GM20431 (cell line): ENCODE data around the gene PI3.
"Not testable (repeated sequence)": the region's sequence is repeated elsewhere in the genome, so short reads cannot be mapped to it uniquely, and the experiment has no call there.

Experiments used
- in situ Hi-C: fragments of 300-500 bp; cut with MseI, MboI; formaldehyde crosslinking; loops from one replicate; pipeline ENCODE4 v1.15.0; 2020; ENCODE audit warnings: low sequenced_read_pairs; ENCODE audit not compliant: unreplicated experiment

PI3 gene

GRCh38 chr20:45174434-45175364 lies at the start of gene PI3:
TSS of gene PI3 (plus strand) at chr20:45174902. CDS start at chr20:45174923, 21 bp downstream.
- in situ Hi-C loops, result no loop called here

- in situ Hi-C loops, result no loop called here
Measured at GRCh38 chr20:45128099-45128498, 46.6 kb upstream of the PI3 start.

GRCh38 chr20:45136911-45137310 lies 37.8 kb upstream of the PI3 start:
- in situ Hi-C loops, result no loop called here

- in situ Hi-C loops, result no loop called here
Measured at GRCh38 chr20:45138561-45139300, 36.0 kb upstream of the PI3 start.

- in situ Hi-C loops, result not testable (repeated sequence)
Measured at GRCh38 chr20:45139733-45140375, 34.8 kb upstream of the PI3 start.

GRCh38 chr20:45140836-45141235 lies 33.9 kb upstream of the PI3 start:
- in situ Hi-C loops, result no loop called here

GRCh38 chr20:45149062-45149461 lies 25.6 kb upstream of the PI3 start:
- in situ Hi-C loops, result no loop called here

- in situ Hi-C loops, result no loop called here
Measured at GRCh38 chr20:45152405-45152804, 22.3 kb upstream of the PI3 start.

- in situ Hi-C loops, result no loop called here
Measured at GRCh38 chr20:45153147-45153546, 21.6 kb upstream of the PI3 start.

- in situ Hi-C loops, result no loop called here
Measured at GRCh38 chr20:45153752-45154151, 20.9 kb upstream of the PI3 start.

GRCh38 chr20:45154183-45154582 lies 20.5 kb upstream of the PI3 start:
- in situ Hi-C loops, result no loop called here

GRCh38 chr20:45154794-45155193 lies 19.9 kb upstream of the PI3 start:
- in situ Hi-C loops, result not testable (repeated sequence)

- in situ Hi-C loops, result no loop called here
Measured at GRCh38 chr20:45156713-45157112, 18.0 kb upstream of the PI3 start.

- in situ Hi-C loops, result no loop called here
Measured at GRCh38 chr20:45157962-45158361, 16.7 kb upstream of the PI3 start.

- in situ Hi-C loops, result no loop called here
Measured at GRCh38 chr20:45163083-45163803, 11.5 kb upstream of the PI3 start.

GRCh38 chr20:45164906-45165305 lies 9.8 kb upstream of the PI3 start:
- in situ Hi-C loops, result no loop called here

GRCh38 chr20:45173522-45173921 lies 1.2 kb upstream of the PI3 start:
- in situ Hi-C loops, result no loop called here

GRCh38 chr20:45176526-45177267 lies 2.0 kb downstream of the PI3 start:
- in situ Hi-C loops, result no loop called here

- in situ Hi-C loops, result no loop called here
Measured at GRCh38 chr20:45179166-45179565, 4.5 kb downstream of the PI3 start.
